ENCODE data around the gene TRPV2.
"Not testable (repeated sequence)": the region's sequence is repeated elsewhere in the genome, so short reads cannot be mapped to it uniquely, and the experiment has no call there.

The TRPV2 gene

DNA sequence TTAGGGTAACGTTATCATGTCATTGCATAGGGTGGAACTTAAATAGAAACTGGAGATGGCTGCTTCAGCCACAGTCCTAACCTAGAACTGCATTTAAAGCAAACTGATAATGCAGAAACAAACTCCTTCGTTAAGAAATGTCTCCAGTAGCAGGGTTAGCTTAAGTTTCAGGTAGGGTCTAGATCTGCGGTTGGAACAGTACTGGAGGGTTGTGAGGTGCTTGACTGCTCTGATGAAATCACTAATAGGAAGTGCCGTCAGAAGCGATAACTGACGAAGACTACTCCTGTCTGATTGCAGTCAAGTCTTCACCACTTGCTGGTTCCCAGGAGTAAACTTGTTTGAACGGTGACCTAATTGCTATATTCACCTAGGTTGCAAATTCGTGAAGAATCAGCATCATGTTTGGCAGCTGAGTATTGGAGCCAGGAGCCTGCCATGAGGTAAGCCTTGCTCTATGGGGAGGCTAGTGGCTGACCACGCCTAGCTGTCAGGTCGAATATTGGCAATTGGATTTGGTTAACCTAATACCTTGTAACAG is 24.5 kb downstream of the TRPV2 start:
- no peak for TF ChIP-seq ZNF70 (CRISPR knock-in tag; IDR thresholded peaks at IDR 0.05)

DNA sequence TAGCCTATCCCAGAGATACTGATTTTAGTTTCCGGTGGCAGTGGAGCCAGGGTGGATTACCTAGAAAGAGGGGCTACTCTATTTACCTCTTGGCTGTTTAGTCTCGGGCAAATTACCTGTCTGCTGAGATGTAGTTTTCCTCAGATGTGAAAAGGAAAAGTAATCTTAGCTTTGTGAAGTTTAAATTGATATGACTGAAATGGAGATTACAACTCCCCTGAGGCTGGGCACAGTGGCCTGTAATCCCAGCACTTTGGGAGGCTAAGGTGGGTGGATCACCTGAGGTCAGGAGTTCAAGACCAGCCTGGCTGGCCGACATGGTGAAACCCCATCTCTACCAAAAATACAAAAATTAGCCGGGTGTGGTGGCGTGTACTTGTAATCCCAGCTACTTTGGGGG is 25.0 kb downstream of the TRPV2 start:
- not testable (repeated sequence) for ATAC-seq

More for the DNA sequence above, 24.5 kb downstream of the TRPV2 start:
- ATAC-seq: no peak

DNA sequence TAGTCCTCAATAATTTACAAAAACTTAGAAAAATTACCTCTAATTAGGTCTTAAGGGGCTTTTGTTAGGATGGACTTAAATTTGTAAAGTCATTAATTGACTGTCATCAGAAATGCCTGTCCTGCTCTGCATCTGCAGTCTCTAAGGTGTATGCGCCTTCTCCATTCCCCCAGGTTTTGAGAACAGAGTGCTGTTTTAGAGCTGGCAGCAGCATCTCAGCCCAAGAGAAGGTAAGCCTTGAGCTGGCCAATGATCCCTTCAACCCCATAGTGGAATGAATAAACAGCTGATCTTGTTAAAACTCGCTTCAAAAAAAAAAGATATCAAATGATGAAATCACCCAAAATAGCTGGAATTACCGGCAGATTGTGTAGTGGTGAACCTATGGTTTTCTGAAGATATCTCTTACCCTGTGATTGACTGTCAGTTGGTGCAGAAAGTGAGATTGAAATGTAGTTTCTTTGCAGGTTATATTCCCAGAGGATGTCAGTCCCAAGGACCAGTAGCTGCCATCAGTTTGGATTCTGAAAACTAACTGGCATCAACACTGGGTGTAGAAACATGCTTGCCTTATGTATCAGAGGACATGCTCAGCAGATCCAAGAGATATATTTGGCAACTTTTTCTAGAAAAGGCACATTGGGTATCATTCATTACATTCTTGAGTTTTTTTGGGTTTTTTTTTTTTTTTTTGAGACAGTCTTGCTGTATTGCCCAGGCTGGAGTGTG is 25.7 kb downstream of the TRPV2 start:
- TF ChIP-seq, protein P1, sequence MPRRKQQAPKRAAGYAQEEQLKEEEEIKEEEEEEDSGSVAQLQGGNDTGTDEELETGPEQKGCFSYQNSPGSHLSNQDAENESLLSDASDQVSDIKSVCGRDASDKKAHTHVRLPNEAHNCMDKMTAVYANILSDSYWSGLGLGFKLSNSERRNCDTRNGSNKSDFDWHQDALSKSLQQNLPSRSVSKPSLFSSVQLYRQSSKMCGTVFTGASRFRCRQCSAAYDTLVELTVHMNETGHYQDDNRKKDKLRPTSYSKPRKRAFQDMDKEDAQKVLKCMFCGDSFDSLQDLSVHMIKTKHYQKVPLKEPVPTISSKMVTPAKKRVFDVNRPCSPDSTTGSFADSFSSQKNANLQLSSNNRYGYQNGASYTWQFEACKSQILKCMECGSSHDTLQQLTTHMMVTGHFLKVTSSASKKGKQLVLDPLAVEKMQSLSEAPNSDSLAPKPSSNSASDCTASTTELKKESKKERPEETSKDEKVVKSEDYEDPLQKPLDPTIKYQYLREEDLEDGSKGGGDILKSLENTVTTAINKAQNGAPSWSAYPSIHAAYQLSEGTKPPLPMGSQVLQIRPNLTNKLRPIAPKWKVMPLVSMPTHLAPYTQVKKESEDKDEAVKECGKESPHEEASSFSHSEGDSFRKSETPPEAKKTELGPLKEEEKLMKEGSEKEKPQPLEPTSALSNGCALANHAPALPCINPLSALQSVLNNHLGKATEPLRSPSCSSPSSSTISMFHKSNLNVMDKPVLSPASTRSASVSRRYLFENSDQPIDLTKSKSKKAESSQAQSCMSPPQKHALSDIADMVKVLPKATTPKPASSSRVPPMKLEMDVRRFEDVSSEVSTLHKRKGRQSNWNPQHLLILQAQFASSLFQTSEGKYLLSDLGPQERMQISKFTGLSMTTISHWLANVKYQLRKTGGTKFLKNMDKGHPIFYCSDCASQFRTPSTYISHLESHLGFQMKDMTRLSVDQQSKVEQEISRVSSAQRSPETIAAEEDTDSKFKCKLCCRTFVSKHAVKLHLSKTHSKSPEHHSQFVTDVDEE (CRISPR knock-in tag; IDR thresholded peaks at IDR 0.05): no peak
- TF ChIP-seq ZNF565 (CRISPR knock-in tag; conservative IDR thresholded peaks at IDR 0.05; ENCODE audit: low read depth) (no peak), RARB (CRISPR knock-in tag; IDR thresholded peaks at IDR 0.05) (no peak), GLIS3 (CRISPR knock-in tag; IDR thresholded peaks at IDR 0.05) (no peak), TOX (CRISPR knock-in tag; IDR thresholded peaks at IDR 0.05; ENCODE audit: borderline replicate concordance) (no peak), OSR1 (CRISPR knock-in tag; IDR thresholded peaks at IDR 0.05) (no peak), PPARA (CRISPR knock-in tag; IDR thresholded peaks at IDR 0.05; ENCODE audit: borderline replicate concordance) (no peak), ZC3H10 (CRISPR knock-in tag; IDR thresholded peaks at IDR 0.05) (no peak), POU6F1 (CRISPR knock-in tag; IDR thresholded peaks at IDR 0.05; ENCODE audit: borderline replicate concordance, low read depth) (no peak), ESRRG (CRISPR knock-in tag; IDR thresholded peaks at IDR 0.05) (no peak), SNAI2 (CRISPR knock-in tag; IDR thresholded peaks at IDR 0.05) (no peak), PATZ1 (CRISPR knock-in tag; IDR thresholded peaks at IDR 0.05; ENCODE audit: borderline replicate concordance) (no peak), ZFP3 (CRISPR knock-in tag; IDR thresholded peaks at IDR 0.05) (no peak)
- no peak for ATAC-seq

GRCh38 chr17:16442141-16442540 is 26.8 kb downstream of the TRPV2 start:
- ATAC-seq: no peak
- TF ChIP-seq ESRRG (CRISPR knock-in tag; IDR thresholded peaks at IDR 0.05): no peak

DNA sequence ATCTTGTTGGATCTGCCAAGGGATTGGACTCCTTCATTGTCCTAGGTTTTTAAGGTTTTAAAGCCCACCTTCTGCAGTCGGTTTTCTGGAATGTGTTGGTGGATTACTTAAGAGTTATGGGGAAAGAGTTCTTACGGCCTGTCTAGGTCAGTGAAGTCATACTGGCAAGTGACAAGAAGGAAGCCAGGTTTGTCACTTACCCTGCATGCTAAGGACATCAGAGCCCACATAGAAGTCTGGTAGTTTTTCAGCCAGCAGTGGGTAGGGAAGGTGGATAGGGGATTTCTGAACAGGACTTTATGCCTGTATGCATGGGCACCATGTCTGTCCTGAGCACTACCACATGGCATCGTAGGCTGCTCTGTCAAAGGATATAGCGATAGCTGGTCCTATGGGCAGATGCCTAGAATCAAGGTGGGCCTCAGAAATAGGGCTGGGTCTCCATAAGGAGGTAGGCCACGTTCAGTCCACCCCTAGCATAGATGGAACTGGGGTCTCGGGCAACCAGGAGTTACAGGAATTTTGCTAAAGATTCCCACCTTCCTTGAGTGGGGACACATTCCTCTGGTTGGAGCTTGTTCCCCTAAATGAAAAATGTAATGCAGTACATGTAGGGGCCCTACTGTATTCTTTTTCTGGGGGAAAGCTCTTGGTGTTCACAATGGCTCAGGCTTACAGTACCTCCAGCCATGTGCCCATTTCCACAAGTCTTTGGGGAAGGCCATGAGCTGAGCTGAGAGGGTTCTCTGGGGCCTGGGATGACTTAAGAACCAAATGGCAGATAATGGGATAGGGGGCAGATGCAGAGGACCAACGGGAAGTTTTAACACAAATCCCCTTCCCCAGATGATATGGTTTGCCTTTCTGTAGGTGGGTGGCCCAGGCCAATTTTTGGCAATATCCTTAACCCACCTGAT is 27.5 kb downstream of the TRPV2 start:
- ATAC-seq: no peak
- TF ChIP-seq, protein P2, sequence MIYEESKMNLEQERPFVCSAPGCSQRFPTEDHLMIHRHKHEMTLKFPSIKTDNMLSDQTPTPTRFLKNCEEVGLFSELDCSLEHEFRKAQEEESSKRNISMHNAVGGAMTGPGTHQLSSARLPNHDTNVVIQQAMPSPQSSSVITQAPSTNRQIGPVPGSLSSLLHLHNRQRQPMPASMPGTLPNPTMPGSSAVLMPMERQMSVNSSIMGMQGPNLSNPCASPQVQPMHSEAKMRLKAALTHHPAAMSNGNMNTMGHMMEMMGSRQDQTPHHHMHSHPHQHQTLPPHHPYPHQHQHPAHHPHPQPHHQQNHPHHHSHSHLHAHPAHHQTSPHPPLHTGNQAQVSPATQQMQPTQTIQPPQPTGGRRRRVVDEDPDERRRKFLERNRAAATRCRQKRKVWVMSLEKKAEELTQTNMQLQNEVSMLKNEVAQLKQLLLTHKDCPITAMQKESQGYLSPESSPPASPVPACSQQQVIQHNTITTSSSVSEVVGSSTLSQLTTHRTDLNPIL (CRISPR knock-in tag; IDR thresholded peaks at IDR 0.05; ENCODE audit: low read depth): no peak
- TF ChIP-seq CSDC2 (CRISPR knock-in tag; IDR thresholded peaks at IDR 0.05) (no peak), POU6F1 (CRISPR knock-in tag; IDR thresholded peaks at IDR 0.05; ENCODE audit: borderline replicate concordance, low read depth) (no peak), GLIS3 (CRISPR knock-in tag; IDR thresholded peaks at IDR 0.05) (no peak), ZNF70 (CRISPR knock-in tag; IDR thresholded peaks at IDR 0.05) (no peak), CSRNP3 (CRISPR knock-in tag; IDR thresholded peaks at IDR 0.05) (no peak), PPARA (CRISPR knock-in tag; IDR thresholded peaks at IDR 0.05; ENCODE audit: borderline replicate concordance) (no peak), SNAI2 (CRISPR knock-in tag; IDR thresholded peaks at IDR 0.05) (no peak), OSR1 (CRISPR knock-in tag; IDR thresholded peaks at IDR 0.05) (no peak), PATZ1 (CRISPR knock-in tag; IDR thresholded peaks at IDR 0.05; ENCODE audit: borderline replicate concordance) (no peak), ARNTL (CRISPR knock-in tag; IDR thresholded peaks at IDR 0.05; ENCODE audit: borderline replicate concordance, low read depth) (no peak), ZC3H10 (CRISPR knock-in tag; IDR thresholded peaks at IDR 0.05) (no peak)
